AG04450 (cell line): ENCODE data around the gene MMP11. TPM values are rescaled to one million over a fixed set of nuclear protein-coding genes. Genes with fewer than 3 reads are reported as not detected.
A peak's percentile ranks its signal among the peaks of the same experiment; 100 is the strongest.

Experiments used
- CTCF ChIA-PET: fragments of 300-600, 350-600 bp; formaldehyde crosslinking; extraction: SDS; loops from one replicate; lab custom pipeline; 2022; ENCODE audit warnings: antibody characterized with exemption, inconsistent platforms; lab: Charles Lee
- POLR2A ChIA-PET: fragments of 350-600 bp; formaldehyde crosslinking; extraction: SDS; loops from one replicate; lab custom pipeline; 2021; ENCODE audit warnings: antibody characterized with exemption, inconsistent platforms; lab: Yijun Ruan, JAX
- DNase-seq: peaks from one replicate; pipeline ENCODE4 v3.0.0-alpha.2; 2011; ENCODE audit warnings: low read depth, low spot score
- H3K27ac ChIP-seq: one replicate; pipeline ENCODE4 v1.5.1; 2012; ENCODE audit warnings: low read depth, low read length, control low read depth
- H3K27me3 ChIP-seq: one replicate; pipeline ENCODE4 v1.6.0; 2012; ENCODE audit warnings: low read length; ENCODE audit not compliant: control insufficient read depth, insufficient read depth
- H3K4me3 ChIP-seq: 2 replicates; pipeline ENCODE4 v1.5.1; 2011; ENCODE audit warnings: mild to moderate bottlenecking, low read depth, low read length, control low read depth
- H3K9me3 ChIP-seq: 2 replicates; pipeline ENCODE4 v1.5.1; 2012; ENCODE audit warnings: low read length; ENCODE audit not compliant: control insufficient read depth, insufficient read depth
- polyA plus RNA-seq: library from polyadenylated mRNA; depleted of rRNA; stranded (reverse); fragments of >200 nt; gene quantifications from 2 replicates; pipeline ENCODE4 v1.2.3, GENCODE V29; 2011
- TF ChIP-seq, protein P1 (sequence below): IDR thresholded peaks from 2 replicates; pipeline ENCODE4 v1.5.1; 2011; ENCODE audit warnings: low read depth, low read length, control low read depth, inconsistent platforms

MMP11 gene
- polyA plus RNA-seq, 1 experiment, result 5.7 TPM

DNA sequence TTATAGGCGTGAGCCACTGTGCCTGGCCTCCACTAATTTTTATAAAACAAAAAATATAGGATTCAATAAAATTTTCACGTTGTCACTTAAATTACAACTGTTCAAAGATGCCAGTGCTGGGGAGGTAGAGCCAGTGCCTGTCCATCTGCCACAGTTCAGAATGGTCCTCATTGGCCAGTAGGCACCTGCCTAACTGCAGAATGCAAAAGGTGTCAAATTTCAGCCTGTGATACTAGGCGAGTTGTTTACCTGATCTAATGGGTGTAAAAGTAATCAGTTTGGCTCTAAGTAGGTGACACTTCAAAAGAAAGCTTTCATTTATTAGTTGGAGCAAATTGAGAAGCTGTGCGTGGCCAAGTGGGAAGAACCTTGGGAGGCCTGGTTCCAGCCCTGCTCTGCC is 16.5 kb downstream of the MMP11 start:
- no peak overlapping the region for H3K27ac ChIP-seq
- POLR2A ChIA-PET, result no interaction called here
- CTCF ChIA-PET, result interaction anchor here (0.6 to 1.5 kb wide), 3 partner anchors 20 to 68 kb away, joined by 3 to 5 read pairs (median 4); partner anchors contain the start of gene SLC2A11

GRCh38 chr22:23789638-23790037 is 17.0 kb downstream of the MMP11 start:
- TF ChIP-seq, protein P1, sequence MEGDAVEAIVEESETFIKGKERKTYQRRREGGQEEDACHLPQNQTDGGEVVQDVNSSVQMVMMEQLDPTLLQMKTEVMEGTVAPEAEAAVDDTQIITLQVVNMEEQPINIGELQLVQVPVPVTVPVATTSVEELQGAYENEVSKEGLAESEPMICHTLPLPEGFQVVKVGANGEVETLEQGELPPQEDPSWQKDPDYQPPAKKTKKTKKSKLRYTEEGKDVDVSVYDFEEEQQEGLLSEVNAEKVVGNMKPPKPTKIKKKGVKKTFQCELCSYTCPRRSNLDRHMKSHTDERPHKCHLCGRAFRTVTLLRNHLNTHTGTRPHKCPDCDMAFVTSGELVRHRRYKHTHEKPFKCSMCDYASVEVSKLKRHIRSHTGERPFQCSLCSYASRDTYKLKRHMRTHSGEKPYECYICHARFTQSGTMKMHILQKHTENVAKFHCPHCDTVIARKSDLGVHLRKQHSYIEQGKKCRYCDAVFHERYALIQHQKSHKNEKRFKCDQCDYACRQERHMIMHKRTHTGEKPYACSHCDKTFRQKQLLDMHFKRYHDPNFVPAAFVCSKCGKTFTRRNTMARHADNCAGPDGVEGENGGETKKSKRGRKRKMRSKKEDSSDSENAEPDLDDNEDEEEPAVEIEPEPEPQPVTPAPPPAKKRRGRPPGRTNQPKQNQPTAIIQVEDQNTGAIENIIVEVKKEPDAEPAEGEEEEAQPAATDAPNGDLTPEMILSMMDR, result no peak
- POLR2A ChIA-PET, result no interaction called here
- Histone ChIP-seq H3K27ac (no peak overlapping the region), H3K9me3 (no peaks in the 10 kb centered on the region), H3K4me3 (no peak overlapping the region), H3K27me3 (no peaks in the 10 kb centered on the region)
- CTCF ChIA-PET, result interaction anchor here (0.6 to 1.5 kb wide), 3 partner anchors 20 to 68 kb away, joined by 3 to 5 read pairs (median 4); partner anchors contain the start of gene SLC2A11
- no peak for DNase-seq

More for the DNA sequence above, 16.5 kb downstream of the MMP11 start:
- DNase-seq, result no peak
- no peaks in the 10 kb centered on the region for H3K9me3 ChIP-seq
- no peaks in the 10 kb centered on the region for H3K27me3 ChIP-seq
- TF ChIP-seq, protein P1, result no peak
- H3K4me3 ChIP-seq, result no peak overlapping the region

- Histone ChIP-seq H3K27ac (peak overlapping the region; percentile 61), H3K27me3 (no peaks in the 10 kb centered on the region), H3K4me3 (no peak overlapping the region), H3K9me3 (no peaks in the 10 kb centered on the region)
- ChIA-PET CTCF (no interaction called here), POLR2A (no interaction called here)
- no peak for DNase-seq
- TF ChIP-seq, protein P1, result no peak
Measured at GRCh38 chr22:23790819-23791737, 18.4 kb downstream of the MMP11 start.

DNA sequence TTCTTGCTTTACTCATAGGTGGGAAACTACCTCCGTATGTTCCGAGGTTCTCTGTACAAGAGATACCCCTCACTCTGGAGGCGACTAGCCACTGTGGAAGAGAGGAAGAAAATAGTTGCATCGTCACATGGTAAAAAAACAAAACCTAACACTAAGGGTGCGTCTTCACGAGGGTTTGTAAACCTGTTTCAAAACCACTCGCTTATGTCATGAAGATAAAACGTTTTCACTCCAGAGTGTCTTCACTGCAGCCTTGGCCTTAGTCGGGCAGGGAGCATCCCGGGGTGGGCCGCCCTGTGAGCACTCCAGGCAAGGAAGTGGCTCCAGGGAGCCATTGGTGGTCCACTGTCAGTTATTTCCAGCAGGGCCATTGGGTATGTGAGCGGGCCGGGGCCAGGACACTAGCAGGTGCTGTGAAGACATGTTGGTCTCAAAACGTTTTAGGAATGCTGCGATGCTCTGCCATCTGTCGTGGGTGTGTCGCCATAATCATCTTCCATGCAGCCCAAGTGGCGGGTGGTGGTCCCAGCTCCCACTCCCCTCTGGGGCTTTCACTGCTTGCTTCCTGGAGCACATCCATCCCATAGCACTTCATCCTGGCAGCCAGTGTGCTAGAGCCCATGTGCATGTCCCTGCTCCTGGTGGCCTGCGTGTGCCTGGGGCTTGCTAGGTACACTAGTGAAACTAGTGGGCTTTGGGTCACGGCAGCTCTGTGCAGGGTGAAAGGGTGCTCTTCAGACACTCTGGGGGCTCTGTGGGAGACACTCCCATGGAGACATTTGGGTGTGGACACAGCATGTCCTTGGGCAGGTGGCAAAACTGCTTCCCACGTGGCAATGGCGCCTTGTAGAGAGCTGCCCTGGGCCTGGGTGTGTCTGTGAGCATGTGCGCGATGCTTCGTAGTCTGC is 19.3 kb downstream of the MMP11 start:
- Histone ChIP-seq H3K27ac (peak overlapping the region; percentile 61), H3K27me3 (no peaks in the 10 kb centered on the region), H3K9me3 (no peaks in the 10 kb centered on the region), H3K4me3 (no peak overlapping the region)
- TF ChIP-seq, protein P1, result no peak
- CTCF ChIA-PET, result interaction anchor here (1.1 to 1.2 kb wide), 2 partner anchors 21 to 102 kb away, joined by 3 read pairs; partner anchors contain the start of gene MIF
- POLR2A ChIA-PET, result interaction anchor here (0.5 to 0.7 kb wide), 2 partner anchors 13 to 66 kb away, joined by 3 read pairs; no protein-coding TSS in a partner anchor
- DNase-seq, result no peak
